GM21526 (cell line): ENCODE measurements around the gene SEPSECS.

Experiments
- ATAC-seq: cut with Tn5 transposase; IDR thresholded peaks from one replicate; pipeline ENCODE4 v1.9.1; 2021; ENCODE audit warnings: moderate library complexity; ENCODE audit not compliant: unreplicated experiment, low FRiP score

The SEPSECS gene

GRCh38 chr4:25157081-25157480, 3.2 kb downstream of the SEPSECS start:
- no peak for ATAC-seq

GRCh38 chr4:25155947-25156346, 4.3 kb downstream of the SEPSECS start:
- no peak for ATAC-seq

DNA sequence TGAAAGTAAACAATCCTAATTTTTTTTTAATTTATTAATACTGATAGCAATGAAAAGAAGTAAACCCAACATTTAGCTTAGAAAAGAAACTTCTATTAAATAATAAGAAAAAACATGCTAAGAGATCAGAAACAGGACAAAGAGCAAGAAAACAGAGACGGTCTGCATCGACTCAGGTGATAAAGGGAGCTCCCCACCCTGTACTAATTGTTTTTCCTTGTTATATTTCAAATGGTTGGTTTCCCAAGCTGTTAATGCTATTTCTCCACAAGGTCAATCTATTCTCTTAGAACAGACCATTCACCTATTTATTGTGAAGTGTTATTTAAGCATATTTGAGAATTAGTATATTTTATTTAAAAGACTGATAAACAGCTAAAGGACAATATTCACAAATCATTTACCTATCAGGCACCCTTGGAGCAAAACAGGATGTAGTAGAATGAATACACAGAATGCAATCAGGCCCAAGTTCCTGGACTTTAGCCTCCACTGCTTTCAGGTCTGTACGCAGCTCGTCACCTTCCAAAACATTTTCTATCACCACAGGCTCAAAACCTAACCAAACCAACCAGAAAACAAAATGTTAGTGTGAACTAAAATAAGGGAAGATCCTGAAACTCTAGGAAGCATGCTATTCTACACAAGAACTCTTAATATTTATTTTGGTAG, 5.5 kb downstream of the SEPSECS start:
- ATAC-seq = no peak

DNA sequence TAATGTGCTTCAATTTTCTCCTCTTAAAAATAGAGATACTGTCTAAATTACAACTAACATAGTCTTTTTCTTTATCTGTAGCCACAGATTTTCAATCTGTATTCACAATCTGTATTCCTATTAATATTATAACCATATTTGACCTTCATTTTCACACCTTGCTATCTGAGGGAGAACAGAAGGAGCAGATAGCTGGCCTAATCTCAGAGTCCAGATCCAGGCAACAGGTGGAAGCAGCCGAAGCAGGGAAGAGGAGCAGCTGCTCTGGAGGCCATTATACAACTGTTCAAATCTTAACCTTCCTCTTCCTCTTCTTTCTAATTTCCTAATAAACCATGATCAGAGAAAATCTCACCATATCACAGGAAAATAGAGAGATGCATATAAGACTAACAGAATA, 14.2 kb downstream of the SEPSECS start:
- no peak for ATAC-seq

GRCh38 chr4:25144870-25145481, 15.3 kb downstream of the SEPSECS start:
- no peak for ATAC-seq

DNA sequence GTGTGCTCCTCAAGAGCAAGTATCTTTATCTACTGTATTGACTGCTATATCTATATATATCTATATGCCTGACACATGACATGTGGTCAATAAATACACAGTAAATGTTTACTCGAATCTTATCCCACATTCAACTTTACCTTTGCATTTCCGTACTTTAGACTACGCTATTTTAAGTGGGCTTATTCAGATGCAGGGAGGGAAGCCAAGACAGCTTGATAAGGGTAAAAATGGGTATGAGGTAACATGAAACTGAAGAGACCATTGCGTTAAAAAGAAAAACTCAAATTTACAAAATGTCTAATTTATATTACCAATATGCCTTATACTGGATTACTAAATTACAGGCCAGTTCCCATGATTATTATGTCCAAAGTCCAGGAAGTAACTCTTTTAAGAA, 17.8 kb downstream of the SEPSECS start:
- no peak for ATAC-seq

DNA sequence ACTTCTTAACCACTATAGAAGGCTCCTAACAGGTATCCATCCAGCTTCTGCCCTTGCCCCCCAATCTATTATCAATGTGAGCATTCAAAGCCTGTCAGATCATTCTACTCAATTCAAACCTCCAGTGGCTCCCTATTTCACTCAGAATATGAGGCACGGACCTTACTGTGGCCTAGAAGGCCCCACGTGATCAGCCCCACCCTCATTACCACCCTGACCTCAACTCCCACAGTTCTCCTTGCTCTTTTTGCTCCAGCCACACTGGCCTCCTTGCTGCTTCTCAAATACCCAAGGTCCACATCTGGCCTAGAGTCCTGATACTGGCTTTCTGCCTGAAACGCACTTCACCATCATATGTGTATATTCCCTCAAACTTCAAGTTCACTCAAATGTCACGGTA, 18.7 kb downstream of the SEPSECS start:
- no peak for ATAC-seq

DNA sequence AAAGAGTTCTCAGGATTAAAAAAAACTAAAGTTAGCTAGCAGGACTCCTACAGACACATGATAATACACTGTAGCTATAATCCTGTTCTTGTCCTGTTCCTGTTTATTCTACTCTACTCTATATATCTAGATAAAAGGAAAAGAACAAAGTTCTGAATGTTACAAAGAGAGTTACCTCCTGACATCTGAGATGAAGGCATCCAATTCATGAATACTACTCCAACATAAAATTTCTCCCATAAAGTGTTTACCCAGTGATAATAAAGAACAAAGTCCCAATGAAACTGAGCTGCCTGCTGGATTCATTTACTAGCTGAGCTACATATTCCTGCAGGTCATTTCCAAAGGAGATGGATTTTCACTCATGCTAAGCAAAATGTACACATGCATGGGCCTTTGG, 27.1 kb downstream of the SEPSECS start:
- no peak for ATAC-seq

GRCh38 chr4:25131926-25132325, 28.3 kb downstream of the SEPSECS start:
- no peak for ATAC-seq

DNA sequence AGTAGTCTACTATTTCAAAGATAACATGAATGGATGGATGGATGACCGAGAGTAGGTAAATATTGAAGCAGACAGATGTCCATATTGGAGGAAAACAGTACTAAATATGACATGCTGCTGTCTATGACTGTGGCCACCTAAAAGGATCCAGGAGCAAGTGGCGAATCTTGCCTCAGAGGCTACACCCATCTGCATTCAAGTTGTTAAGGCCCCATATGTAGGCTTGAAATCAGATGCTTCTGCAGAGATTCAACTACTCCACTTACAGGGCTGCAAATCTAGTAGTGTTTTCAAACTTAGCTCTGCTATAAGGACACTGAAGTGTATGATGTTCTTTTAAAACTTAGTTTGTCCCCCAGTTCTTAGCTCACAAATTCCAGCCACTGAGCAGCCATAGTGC, 28.9 kb downstream of the SEPSECS start:
- ATAC-seq = no peak

DNA sequence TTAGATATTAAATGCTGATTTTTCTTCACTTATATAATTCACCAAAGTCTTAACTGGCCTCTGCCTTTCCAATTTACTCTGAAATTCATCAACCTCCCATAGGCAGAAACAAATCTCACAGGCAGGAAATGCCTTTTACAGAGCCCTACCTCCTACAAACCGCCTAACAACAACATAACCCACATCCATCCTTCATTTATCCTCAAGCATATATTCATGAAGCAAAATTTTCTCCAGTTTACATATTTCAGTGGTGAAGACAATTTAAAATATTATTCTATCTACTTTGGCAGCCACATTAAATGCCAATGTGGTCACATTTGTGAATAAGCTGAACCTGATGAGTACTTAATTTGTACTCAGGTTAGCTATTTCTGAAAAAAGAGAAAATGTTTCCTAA, 30.3 kb downstream of the SEPSECS start:
- ATAC-seq = no peak

DNA sequence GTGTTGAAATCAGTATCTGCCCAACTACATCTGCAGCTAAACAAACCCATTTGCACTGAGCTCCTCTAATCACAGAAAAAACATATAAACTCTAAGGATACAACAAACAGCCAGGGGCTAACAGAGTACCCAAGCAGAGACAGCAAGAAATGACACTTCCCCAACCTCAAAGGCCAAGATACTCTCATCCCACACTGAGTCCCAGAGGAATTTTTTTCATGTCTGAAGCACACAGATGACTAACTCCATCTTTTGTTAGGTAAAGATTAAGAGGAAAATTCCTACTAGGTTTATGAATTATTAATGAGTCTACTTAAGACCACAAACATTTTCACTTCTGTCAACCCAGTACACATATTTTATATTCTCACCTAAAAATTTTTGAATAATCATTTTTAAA, 31.6 kb downstream of the SEPSECS start:
- no peak for ATAC-seq

GRCh38 chr4:25123236-25123635, 37.0 kb downstream of the SEPSECS start:
- ATAC-seq = peak; percentile 90

GRCh38 chr4:25120146-25120940, 39.9 kb downstream of the SEPSECS start:
- ATAC-seq = no peak

GRCh38 chr4:25117716-25118472, 42.4 kb downstream of the SEPSECS start:
- ATAC-seq = no peak

- ATAC-seq = no peak
These were observed 43.0 kb downstream of the SEPSECS start for GRCh38 chr4:25117274-25117673.

DNA sequence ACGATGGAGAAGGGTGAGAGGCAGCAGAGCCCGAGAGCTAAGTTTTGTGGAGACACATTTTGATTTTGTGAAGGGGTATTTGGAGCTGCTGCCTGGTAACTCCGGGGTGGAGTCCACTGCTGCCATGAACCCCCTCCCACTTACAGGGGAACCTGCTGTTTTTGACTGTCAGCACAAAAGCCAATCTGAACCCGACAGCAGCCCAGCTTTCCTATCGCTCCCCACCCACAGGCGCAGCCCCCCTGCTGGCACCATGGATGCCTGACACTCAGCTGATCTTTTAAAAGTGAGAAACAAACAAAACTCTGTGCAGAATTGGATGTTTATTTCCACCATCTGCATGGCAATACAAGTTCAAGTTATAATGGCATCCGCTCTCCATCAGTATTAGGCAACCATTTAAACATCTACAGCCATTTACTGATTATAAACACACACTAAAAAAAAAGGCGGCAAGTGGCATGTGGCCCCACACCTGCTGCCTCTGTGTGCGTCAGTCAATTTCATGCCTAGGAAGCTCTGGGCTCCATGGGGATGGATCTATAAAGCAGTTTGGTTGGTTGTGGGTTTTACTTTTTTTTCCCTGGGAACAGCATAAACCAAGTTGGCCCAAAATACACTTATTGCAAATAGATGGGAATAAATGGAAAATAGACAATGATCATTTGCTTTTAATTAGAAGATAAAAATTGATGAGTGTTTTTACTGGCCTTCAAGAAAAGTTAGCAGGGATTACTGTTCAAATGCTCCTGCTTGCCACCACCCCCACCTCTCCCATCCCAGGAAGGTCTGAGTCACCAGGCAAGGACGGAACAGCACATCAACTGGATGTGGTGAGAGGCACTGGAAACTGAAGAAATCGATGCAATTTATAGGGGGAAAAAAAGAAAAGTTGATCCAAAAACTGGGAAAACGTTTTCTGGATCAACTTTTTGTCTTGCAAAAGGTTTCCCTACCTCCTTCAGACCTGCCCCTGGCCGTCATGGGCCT, 46.0 kb downstream of the SEPSECS start:
- no peak for ATAC-seq

DNA sequence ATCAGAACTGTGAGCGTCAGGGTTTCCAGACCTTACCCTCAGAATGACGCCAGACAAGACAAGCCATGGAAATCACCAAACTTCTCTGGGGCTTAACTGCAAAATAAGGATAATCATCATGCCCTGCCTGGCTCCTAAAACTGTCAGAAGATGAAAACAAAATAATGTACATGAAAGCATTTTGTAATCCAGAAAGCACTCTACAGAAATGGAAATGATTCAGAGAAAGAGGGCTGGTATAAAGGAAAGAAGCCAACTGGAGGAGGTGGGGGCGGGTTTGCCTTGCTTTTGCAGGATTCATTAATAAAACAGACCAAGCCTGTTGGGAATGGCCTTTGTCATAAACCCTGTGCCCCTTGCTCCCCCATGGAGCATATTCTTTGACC, 47.3 kb downstream of the SEPSECS start:
- no peak for ATAC-seq

GRCh38 chr4:25112366-25112994, 47.8 kb downstream of the SEPSECS start:
- no peak for ATAC-seq
